Posterior cingulate gyrus (tissue), 11 donors: ENCODE data around the gene POLE3.
A peak's percentile ranks its signal among the peaks of the same experiment; 100 is the strongest.
"Not testable (repeated sequence)": the region's sequence is repeated elsewhere in the genome, so short reads cannot be mapped to it uniquely, and the experiment has no call there.

ENCODE experiments used
- DNase-seq, 10 donors: peaks; one replicate each; pipeline versions ENCODE4 v3.0.0 to v3.0.0-alpha.2; 2020 to 2021; ENCODE audit warnings: mixed read lengths in 3 of 10
- intact Hi-C: fragments of 100-400 bp; cut with DNase I; formaldehyde crosslinking; loops from one replicate; pipeline ENCODE4 v1.15.1; 2023

Gene POLE3

GRCh38 chr9:113380869-113381378 is 29.6 kb downstream of the POLE3 start:
- intact Hi-C loops: no loop called here
- DNase-seq: peak in 1 of 10 donors; percentile 12

- intact Hi-C loops: loop anchor here (5.0 kb wide), 1 partner anchor 38 kb away; the partner anchor contains the start of gene WDR31
- not testable (repeated sequence) for DNase-seq
Observed at GRCh38 chr9:113379829-113380210, 30.7 kb downstream of the POLE3 start.

GRCh38 chr9:113379094-113379828 is 31.2 kb downstream of the POLE3 start:
- peak in 1 of 10 donors; percentile 55 for DNase-seq
- intact Hi-C loops: loop anchor here (5.0 kb wide), 1 partner anchor 37 kb away; the partner anchor contains the start of gene WDR31

GRCh38 chr9:113376634-113377567 is 33.6 kb downstream of the POLE3 start, which contains the start of gene HDHD3:
Gene HDHD3, minus strand, starts transcription at chr9:113376986. Its CDS starts 2,632 bp downstream, at chr9:113374354.
- DNase-seq: peak; percentile 40 to 97 (median 72)
- intact Hi-C loops: loop anchor here (5.0 kb wide), 1 partner anchor 35 kb away; the partner anchor contains the start of gene WDR31

- intact Hi-C loops: loop anchor here (5.0 kb wide), 1 partner anchor 33 kb away; the partner anchor contains the start of gene WDR31
- no peak for DNase-seq
Observed at GRCh38 chr9:113375057-113376023, 35.1 kb downstream of the POLE3 start.

GRCh38 chr9:113373676-113374392 is 36.6 kb downstream of the POLE3 start:
- intact Hi-C loops: no loop called here

GRCh38 chr9:113373256-113373655 is 37.2 kb downstream of the POLE3 start:
- intact Hi-C loops: no loop called here

More at GRCh38 chr9:113373676-113374392, 36.6 kb downstream of the POLE3 start:
- peak in 1 of 10 donors; percentile 82 for DNase-seq

GRCh38 chr9:113372059-113372458 is 38.4 kb downstream of the POLE3 start:
- intact Hi-C loops: no loop called here
- no peak for DNase-seq

More at GRCh38 chr9:113373256-113373655, 37.2 kb downstream of the POLE3 start:
- no peak for DNase-seq

- no peak for DNase-seq
- intact Hi-C loops: no loop called here
Observed at GRCh38 chr9:113370806-113371325, 39.6 kb downstream of the POLE3 start.

- intact Hi-C loops: no loop called here
- no peak for DNase-seq
Observed at GRCh38 chr9:113369855-113370140, 40.7 kb downstream of the POLE3 start.

GRCh38 chr9:113368982-113369854 is 41.3 kb downstream of the POLE3 start:
- DNase-seq: no peak
- intact Hi-C loops: no loop called here

- intact Hi-C loops: no loop called here
- DNase-seq: no peak
Observed at GRCh38 chr9:113368348-113368981, 42.0 kb downstream of the POLE3 start.

- intact Hi-C loops, DNase-seq: not testable (repeated sequence)
Observed at GRCh38 chr9:113365652-113366051, 44.8 kb downstream of the POLE3 start.

GRCh38 chr9:113364951-113365350 is 45.5 kb downstream of the POLE3 start:
- intact Hi-C loops: no loop called here
- no peak for DNase-seq

GRCh38 chr9:113363336-113363735 is 47.1 kb downstream of the POLE3 start:
- intact Hi-C loops: no loop called here
- no peak for DNase-seq

GRCh38 chr9:113361304-113362018 is 49.0 kb downstream of the POLE3 start:
- intact Hi-C loops: no loop called here
- peak in 1 of 10 donors; percentile 88 for DNase-seq
